ENCODE measurements around the gene GMPR.

The GMPR gene

GRCh38 chr6:16239798-16240123, 1.4 kb downstream of the GMPR start:
- Histone ChIP-seq H3K27ac (no peak overlapping the region), H3K36me3 (replicated peaks) (no peaks in the 10 kb centered on the region), H3K4me3 (ENCODE audit: low read depth, low read length) (no peak overlapping the region), H3K27me3 (replicated peaks) (no peaks in the 10 kb centered on the region)
- no peak for TF ChIP-seq CTCF (IDR thresholded peaks at IDR 0.05; ENCODE audit: low read depth, low read length, missing control alignments)
- DNase-seq: no peak
- in situ Hi-C loops (cut with HindIII; ENCODE audit: low pct_ligation_motif_present, low sequenced_read_pairs): no loop called here

- H3K27me3 ChIP-seq (replicated peaks): no peaks in the 10 kb centered on the region
- H3K36me3 ChIP-seq (replicated peaks): no peaks in the 10 kb centered on the region
- TF ChIP-seq CTCF (IDR thresholded peaks at IDR 0.05; ENCODE audit: low read depth, low read length, missing control alignments): no peak
- H3K27ac ChIP-seq: no peak overlapping the region
- no peak for DNase-seq
- no peak overlapping the region for H3K4me3 ChIP-seq (ENCODE audit: low read depth, low read length)
- in situ Hi-C loops (cut with HindIII; ENCODE audit: low pct_ligation_motif_present, low sequenced_read_pairs): no loop called here
Measured at GRCh38 chr6:16240589-16241320, 2.4 kb downstream of the GMPR start.

- H3K27ac ChIP-seq: no peak overlapping the region
- DNase-seq: no peak
- no peaks in the 10 kb centered on the region for H3K27me3 ChIP-seq (replicated peaks)
- H3K4me3 ChIP-seq (ENCODE audit: low read depth, low read length): no peak overlapping the region
- in situ Hi-C loops (cut with HindIII; ENCODE audit: low pct_ligation_motif_present, low sequenced_read_pairs): no loop called here
- H3K36me3 ChIP-seq (replicated peaks): no peaks in the 10 kb centered on the region
- no peak for TF ChIP-seq CTCF (IDR thresholded peaks at IDR 0.05; ENCODE audit: low read depth, low read length, missing control alignments)
Measured at GRCh38 chr6:16241321-16241689, 2.9 kb downstream of the GMPR start.

GRCh38 chr6:16243055-16243454, 4.7 kb downstream of the GMPR start:
- no peaks in the 10 kb centered on the region for H3K27me3 ChIP-seq (replicated peaks)
- DNase-seq: peak; percentile 71
- TF ChIP-seq CTCF (IDR thresholded peaks at IDR 0.05; ENCODE audit: low read depth, low read length, missing control alignments): no peak
- in situ Hi-C loops (cut with HindIII; ENCODE audit: low pct_ligation_motif_present, low sequenced_read_pairs): no loop called here
- H3K36me3 ChIP-seq (replicated peaks): no peaks in the 10 kb centered on the region
- H3K4me3 ChIP-seq (ENCODE audit: low read depth, low read length): no peak overlapping the region
- no peak overlapping the region for H3K27ac ChIP-seq

GRCh38 chr6:16243664-16244063, 5.3 kb downstream of the GMPR start:
- no peak for TF ChIP-seq CTCF (IDR thresholded peaks at IDR 0.05; ENCODE audit: low read depth, low read length, missing control alignments)
- H3K36me3 ChIP-seq (replicated peaks): no peaks in the 10 kb centered on the region
- H3K4me3 ChIP-seq (ENCODE audit: low read depth, low read length): no peak overlapping the region
- no peak for DNase-seq
- in situ Hi-C loops (cut with HindIII; ENCODE audit: low pct_ligation_motif_present, low sequenced_read_pairs): no loop called here
- no peaks in the 10 kb centered on the region for H3K27me3 ChIP-seq (replicated peaks)
- H3K27ac ChIP-seq: no peak overlapping the region

GRCh38 chr6:16244446-16244845, 6.1 kb downstream of the GMPR start:
- H3K27ac ChIP-seq: no peak overlapping the region
- H3K4me3 ChIP-seq (ENCODE audit: low read depth, low read length): no peak overlapping the region
- TF ChIP-seq CTCF (IDR thresholded peaks at IDR 0.05; ENCODE audit: low read depth, low read length, missing control alignments): no peak

More at GRCh38 chr6:16244446-16244845, 6.1 kb downstream of the GMPR start:
- no peaks in the 10 kb centered on the region for H3K27me3 ChIP-seq (replicated peaks)
- H3K36me3 ChIP-seq (replicated peaks): no peaks in the 10 kb centered on the region
- DNase-seq: no peak
- in situ Hi-C loops (cut with HindIII; ENCODE audit: low pct_ligation_motif_present, low sequenced_read_pairs): no loop called here

All from brain microvascular endothelial cell (primary cell).